CD4-positive, CD25-positive, alpha-beta regulatory T cell (primary cell): ENCODE data around the gene RAB15. TPM values are rescaled to one million over a fixed set of nuclear protein-coding genes. Genes with fewer than 3 reads are reported as not detected.

Experiments used
- ATAC-seq, 2 donors: fragments of 150-1000 bp; cut with Tn5 transposase; one replicate each; pipeline ENCODE4 v1.10.0; 2021; ENCODE audit warnings: low read depth in 2 of 2, moderate number of reproducible peaks in 2 of 2, moderate library complexity in 1 of 2
- DNase-seq, 3 donors: peaks; one replicate each; pipeline versions ENCODE4 v3.0.0 to v3.0.0-alpha.2; 2012 to 2022; ENCODE audit warnings: mixed read lengths in 1 of 3
- H3K27ac ChIP-seq: one replicate; pipeline ENCODE4 v1.7.0; 2013; ENCODE audit warnings: mild to moderate bottlenecking, low read length; ENCODE audit not compliant: insufficient read depth, poor library complexity, severe bottlenecking
- H3K27me3 ChIP-seq: one replicate; pipeline ENCODE4 v1.7.0; 2013; ENCODE audit warnings: low read length; ENCODE audit not compliant: control insufficient read depth, insufficient read depth
- H3K36me3 ChIP-seq: one replicate; pipeline ENCODE4 v1.7.0; 2013; ENCODE audit warnings: mild to moderate bottlenecking, low read length, moderate library complexity; ENCODE audit not compliant: control insufficient read depth, insufficient read depth
- H3K4me1 ChIP-seq: 2 replicates; pipeline ENCODE4 v1.7.0; 2013; ENCODE audit warnings: mild to moderate bottlenecking, low read length; ENCODE audit not compliant: insufficient read depth, control insufficient read depth, poor library complexity, severe bottlenecking
- H3K4me3 ChIP-seq: one replicate; pipeline ENCODE4 v1.7.0; 2013; ENCODE audit warnings: low read depth, mild to moderate bottlenecking, low read length, moderate library complexity
- H3K9me3 ChIP-seq, 2 experiments: 1 replicate in 1 of 2; 2 replicates in 1 of 2; pipeline ENCODE4 v1.7.0; 2013; ENCODE audit warnings: low read length in 2 of 2, mild to moderate bottlenecking in 1 of 2, moderate library complexity in 1 of 2; ENCODE audit not compliant: control insufficient read depth in 2 of 2
- H3K27ac Mint-ChIP-seq, 3 donors: one replicate each; pipeline ENCODE4 v1.8.0; 2020 to 2022; ENCODE audit warnings: mild to moderate bottlenecking in 3 of 3, mixed read lengths in 3 of 3, moderate library complexity in 2 of 3
- H3K27me3 Mint-ChIP-seq: one replicate; pipeline ENCODE4 v1.8.0; 2022; ENCODE audit warnings: mild to moderate bottlenecking, mixed read lengths
- H3K36me3 Mint-ChIP-seq: one replicate; pipeline ENCODE4 v1.8.0; 2020; ENCODE audit warnings: mixed read lengths
- H3K4me1 Mint-ChIP-seq, 4 donors: one replicate each; pipeline ENCODE4 v1.8.0; 2020 to 2022; ENCODE audit warnings: mixed read lengths in 4 of 4, mild to moderate bottlenecking in 1 of 4
- H3K4me3 Mint-ChIP-seq, 4 donors: one replicate each; pipeline ENCODE4 v1.8.0; 2020 to 2022; ENCODE audit warnings: mild to moderate bottlenecking in 4 of 4, mixed read lengths in 4 of 4, moderate library complexity in 3 of 4
- H3K9me3 Mint-ChIP-seq, 7 donors: one replicate each; pipeline ENCODE4 v1.8.0; 2020 to 2022; ENCODE audit warnings: mixed read lengths in 7 of 7, mild to moderate bottlenecking in 3 of 7, moderate library complexity in 2 of 7
- polyA plus RNA-seq, 4 donors: library from polyadenylated mRNA; unstranded; fragments of 300-500 nt; fragmentation: Illumina TruSeq; gene quantifications; one replicate each; pipeline ENCODE4 v1.2.3, GENCODE V29; 2021
- total RNA-seq: library from RNA; stranded (reverse); gene quantifications from one replicate; pipeline ENCODE4 v1.2.3, GENCODE V29; 2022

The RAB15 gene
- total and polyA plus RNA-seq, 5 donors from 2014 or later, result 3.0 to 6.5 (median 3.3) TPM

- Histone ChIP-seq H3K36me3 (peaks cover 20% of the 10 kb centered on the region), H3K4me1 (no peaks in the 10 kb centered on the region), H3K4me3 (no peak overlapping the region), H3K27me3 (no peaks in the 10 kb centered on the region), H3K27ac (no peak overlapping the region), H3K9me3 (no peaks in the 10 kb centered on the region)
- Mint-ChIP-seq H3K27ac (no peak overlapping the region), H3K4me1 (peaks cover 0 to 22% (median 7%) of the 10 kb centered on the region in 4 donors), H3K4me3 (no peak overlapping the region), H3K27me3 (no peaks in the 10 kb centered on the region), H3K36me3 (peaks cover 34% of the 10 kb centered on the region), H3K9me3 (peaks cover 0 to 2% (median 0%) of the 10 kb centered on the region in 7 donors)
- no peak for DNase-seq
- no peak for ATAC-seq
Measured at GRCh38 chr14:64953661-64954060, 18.5 kb downstream of the RAB15 start.

- Histone ChIP-seq H3K27ac (no peak overlapping the region), H3K4me1 (no peaks in the 10 kb centered on the region), H3K36me3 (peaks cover 24% of the 10 kb centered on the region), H3K4me3 (no peak overlapping the region), H3K9me3 (no peaks in the 10 kb centered on the region), H3K27me3 (no peaks in the 10 kb centered on the region)
- ATAC-seq, result no peak
- Mint-ChIP-seq H3K4me1 (peaks cover 0 to 23% (median 8%) of the 10 kb centered on the region in 4 donors), H3K9me3 (peaks cover 0 to 2% (median 0%) of the 10 kb centered on the region in 7 donors), H3K36me3 (peaks cover 38% of the 10 kb centered on the region), H3K27me3 (no peaks in the 10 kb centered on the region), H3K27ac (peak overlapping the region in 1 of 3 donors; percentile 1), H3K4me3 (no peak overlapping the region)
- no peak for DNase-seq
Measured at GRCh38 chr14:64953310-64953654, 18.9 kb downstream of the RAB15 start.

- Histone ChIP-seq H3K4me1 (no peaks in the 10 kb centered on the region), H3K9me3 (no peaks in the 10 kb centered on the region), H3K27me3 (no peaks in the 10 kb centered on the region), H3K27ac (no peak overlapping the region), H3K4me3 (no peak overlapping the region), H3K36me3 (peaks cover 25% of the 10 kb centered on the region)
- Mint-ChIP-seq H3K9me3 (peaks cover 0 to 2% (median 0%) of the 10 kb centered on the region in 7 donors), H3K36me3 (peaks cover 38% of the 10 kb centered on the region), H3K4me1 (peaks cover 0 to 23% (median 8%) of the 10 kb centered on the region in 4 donors), H3K27ac (peak overlapping the region; percentile 8 to 69 (median 42)), H3K4me3 (no peak overlapping the region), H3K27me3 (no peaks in the 10 kb centered on the region)
- DNase-seq, result no peak
- no peak for ATAC-seq
Measured at GRCh38 chr14:64952598-64953309, 19.4 kb downstream of the RAB15 start.

GRCh38 chr14:64951724-64952123 lies 20.4 kb downstream of the RAB15 start:
- H3K36me3 ChIP-seq, result peaks cover 27% of the 10 kb centered on the region
- DNase-seq (no peak), ATAC-seq (no peak)
- H3K4me3 Mint-ChIP-seq, result no peak overlapping the region
- no peaks in the 10 kb centered on the region for H3K9me3 ChIP-seq
- H3K27ac ChIP-seq, result no peak overlapping the region
- peaks cover 0 to 23% (median 8%) of the 10 kb centered on the region in 4 donors for H3K4me1 Mint-ChIP-seq
- peaks cover 45% of the 10 kb centered on the region for H3K36me3 Mint-ChIP-seq
- peaks cover 0 to 2% (median 0%) of the 10 kb centered on the region in 7 donors for H3K9me3 Mint-ChIP-seq
- no peak overlapping the region for H3K4me3 ChIP-seq
- peak overlapping the region in 1 of 3 donors; percentile 23 for H3K27ac Mint-ChIP-seq
- H3K27me3 Mint-ChIP-seq, result no peaks in the 10 kb centered on the region
- no peaks in the 10 kb centered on the region for H3K4me1 ChIP-seq
- no peaks in the 10 kb centered on the region for H3K27me3 ChIP-seq

GRCh38 chr14:64951291-64951690 lies 20.8 kb downstream of the RAB15 start:
- no peaks in the 10 kb centered on the region for H3K27me3 Mint-ChIP-seq
- peak overlapping the region in 1 of 3 donors; percentile 23 for H3K27ac Mint-ChIP-seq

GRCh38 chr14:64950889-64951288 lies 21.2 kb downstream of the RAB15 start:
- Histone ChIP-seq H3K27me3 (no peaks in the 10 kb centered on the region), H3K4me1 (no peaks in the 10 kb centered on the region), H3K4me3 (no peak overlapping the region), H3K9me3 (no peaks in the 10 kb centered on the region), H3K27ac (no peak overlapping the region), H3K36me3 (peaks cover 25% of the 10 kb centered on the region)
- H3K27me3 Mint-ChIP-seq, result no peaks in the 10 kb centered on the region
- peak overlapping the region in 1 of 3 donors; percentile 44 for H3K27ac Mint-ChIP-seq
- no peak for DNase-seq
- H3K4me1 Mint-ChIP-seq, result peaks cover 0 to 26% (median 11%) of the 10 kb centered on the region in 4 donors
- peaks cover 52% of the 10 kb centered on the region for H3K36me3 Mint-ChIP-seq
- peaks cover 0 to 2% (median 0%) of the 10 kb centered on the region in 7 donors for H3K9me3 Mint-ChIP-seq
- no peak overlapping the region for H3K4me3 Mint-ChIP-seq
- no peak for ATAC-seq

More at GRCh38 chr14:64951291-64951690, 20.8 kb downstream of the RAB15 start:
- peaks cover 48% of the 10 kb centered on the region for H3K36me3 Mint-ChIP-seq
- peak overlapping the region in 1 of 4 donors; percentile 16 for H3K4me3 Mint-ChIP-seq
- DNase-seq, result no peak
- H3K4me1 Mint-ChIP-seq, result peaks cover 0 to 25% (median 9%) of the 10 kb centered on the region in 4 donors
- H3K4me1 ChIP-seq, result no peaks in the 10 kb centered on the region
- H3K4me3 ChIP-seq, result no peak overlapping the region
- H3K27me3 ChIP-seq, result no peaks in the 10 kb centered on the region
- peaks cover 25% of the 10 kb centered on the region for H3K36me3 ChIP-seq
- no peak overlapping the region for H3K27ac ChIP-seq
- no peak for ATAC-seq
- H3K9me3 ChIP-seq, result no peaks in the 10 kb centered on the region
- peaks cover 0 to 2% (median 0%) of the 10 kb centered on the region in 7 donors for H3K9me3 Mint-ChIP-seq

GRCh38 chr14:64948612-64949210 lies 23.4 kb downstream of the RAB15 start:
- no peaks in the 10 kb centered on the region for H3K4me1 ChIP-seq
- Mint-ChIP-seq H3K36me3 (peaks cover 61% of the 10 kb centered on the region), H3K4me3 (peak overlapping the region in 1 of 4 donors; percentile 76), H3K27ac (no peak overlapping the region), H3K27me3 (no peaks in the 10 kb centered on the region), H3K4me1 (peaks cover 5 to 41% (median 17%) of the 10 kb centered on the region in 4 donors), H3K9me3 (peaks cover 0 to 2% (median 0%) of the 10 kb centered on the region in 7 donors)
- H3K36me3 ChIP-seq, result peaks cover 31% of the 10 kb centered on the region
- no peak overlapping the region for H3K4me3 ChIP-seq
- H3K9me3 ChIP-seq, result no peaks in the 10 kb centered on the region
- DNase-seq, result no peak
- no peaks in the 10 kb centered on the region for H3K27me3 ChIP-seq
- no peak for ATAC-seq
- no peak overlapping the region for H3K27ac ChIP-seq
